Endothelial cell of umbilical vein (primary cell): Measurements from ENCODE around the gene SWAP70. TPM values are rescaled to one million over a fixed set of nuclear protein-coding genes. Genes with fewer than 3 reads are reported as not detected.
A peak's percentile ranks its signal among the peaks of the same experiment; 100 is the strongest.

ENCODE experiments used
- BruUV-seq: library from RNA; stranded (reverse); fragments of 400-500 nt; replicated peaks from 2 replicates; lab custom pipeline; 2021; lab: Mats Ljungman, UMichigan
- CTCF ChIA-PET: fragments of 300-600, 350-600 bp; sonication (Branson Sonifier 250); formaldehyde crosslinking; loops from one replicate; lab custom pipeline; 2021; ENCODE audit warnings: antibody characterized with exemption, inconsistent platforms; lab: Charles Lee
- POLR2A ChIA-PET: fragments of 300-600, 350-600 bp; sonication (Branson Sonifier 250); formaldehyde crosslinking; loops from one replicate; lab custom pipeline; 2021; ENCODE audit warnings: antibody characterized with exemption, inconsistent platforms; lab: Charles Lee
- DNase-seq: peaks from one replicate; pipeline ENCODE4 v3.0.0-alpha.2; 2011; ENCODE audit warnings: low read depth, low spot score
- FAIRE-seq: peaks from 2 replicates; lab custom pipeline; 2011; peaks lifted over from hg19 to GRCh38; lab: Jason Lieb, UNC
- H2AFZ ChIP-seq: 2 replicates; pipeline ENCODE4 v1.6.0; 2012; ENCODE audit warnings: low read depth, low read length, control low read depth, inconsistent platforms
- H3K27ac ChIP-seq: 2 replicates; pipeline ENCODE4 v1.5.1; 2011; ENCODE audit warnings: low read depth, mild to moderate bottlenecking, control low read depth, low read length, moderate library complexity; ENCODE audit not compliant: insufficient read depth
- H3K27me3 ChIP-seq, 2 experiments: 2 replicates each; pipeline versions ENCODE4 v1.6.0 to v1.6.1; 2011; ENCODE audit warnings: low read length in 2 of 2, mixed read lengths in 1 of 2; ENCODE audit not compliant: control insufficient read depth in 2 of 2, insufficient read depth in 2 of 2
- H3K36me3 ChIP-seq, 2 experiments: 2 replicates in 1 of 2; 3 replicates in 1 of 2; pipeline ENCODE4 v1.5.1; 2011; ENCODE audit warnings: low read length in 2 of 2, mild to moderate bottlenecking in 1 of 2, moderate library complexity in 1 of 2; ENCODE audit not compliant: control insufficient read depth in 2 of 2, insufficient read depth in 2 of 2; ENCODE audit errors: extremely low read depth in 1 of 2
- H3K4me1 ChIP-seq: 3 replicates; pipeline ENCODE4 v1.5.1; 2011; ENCODE audit warnings: mild to moderate bottlenecking, low read length; ENCODE audit not compliant: control insufficient read depth, insufficient read depth; ENCODE audit errors: extremely low read depth
- H3K4me2 ChIP-seq: 2 replicates; pipeline ENCODE4 v1.6.1; 2011; ENCODE audit warnings: low read length, control low read depth, mixed read lengths; ENCODE audit not compliant: insufficient read depth
- H3K4me3 ChIP-seq, 3 experiments: fragments of 200-600 bp in 1 of 3; sonication (generic), shearing (Covaris generic) in 1 of 3; replicated peaks in 1 of 3; 2 replicates each; pipeline ENCODE4 v1.5.1; 2011 to 2016; ENCODE audit warnings: control low read depth in 3 of 3, low read length in 3 of 3, mild to moderate bottlenecking in 2 of 3, inconsistent platforms in 1 of 3, low read depth in 1 of 3, moderate library complexity in 1 of 3; ENCODE audit not compliant: insufficient read depth in 1 of 3
- H3K79me2 ChIP-seq: 2 replicates; pipeline ENCODE4 v1.6.0; 2012; ENCODE audit warnings: low read length, inconsistent platforms; ENCODE audit not compliant: control insufficient read depth, insufficient read depth
- H3K9ac ChIP-seq: replicated peaks from 2 replicates; pipeline ENCODE3; 2011; ENCODE audit warnings: low read length, control low read depth; ENCODE audit not compliant: insufficient read depth; ENCODE audit errors: extremely low read depth
- H3K9me1 ChIP-seq: replicated peaks from 3 replicates; pipeline ENCODE4 v1.6.0; 2011; ENCODE audit warnings: mild to moderate bottlenecking, low read length; ENCODE audit not compliant: control insufficient read depth, insufficient read depth; ENCODE audit errors: extremely low read depth
- H3K9me3 ChIP-seq: replicated peaks from 2 replicates; pipeline ENCODE4 v1.5.1; 2012; ENCODE audit warnings: low read length, inconsistent platforms; ENCODE audit not compliant: control insufficient read depth, insufficient read depth
- H4K20me1 ChIP-seq: replicated peaks from 2 replicates; pipeline ENCODE3; 2011; ENCODE audit warnings: mild to moderate bottlenecking, low read length; ENCODE audit not compliant: control insufficient read depth, insufficient read depth; ENCODE audit errors: extremely low read depth
- EZH2 ChIP-seq: IDR thresholded peaks from 2 replicates; pipeline ENCODE4 v1.6.1; 2012; ENCODE audit warnings: borderline replicate concordance, low read depth, mild to moderate bottlenecking, moderate library complexity, low read length, inconsistent platforms; ENCODE audit not compliant: severe bottlenecking
- FOS ChIP-seq: IDR thresholded peaks from 2 replicates; pipeline ENCODE4 v1.6.1; 2011; ENCODE audit warnings: mild to moderate bottlenecking, low read length, moderate library complexity, borderline replicate concordance; ENCODE audit not compliant: insufficient read depth
- GATA2 ChIP-seq: IDR thresholded peaks from 2 replicates; pipeline ENCODE4 v1.7.0; 2011; ENCODE audit warnings: low read depth, mild to moderate bottlenecking, moderate library complexity, mixed read lengths, low read length; ENCODE audit not compliant: insufficient read length, insufficient read depth
- JUN ChIP-seq: IDR thresholded peaks from 2 replicates; pipeline ENCODE4 v1.6.1; 2011; ENCODE audit warnings: borderline replicate concordance, low read depth; ENCODE audit not compliant: insufficient read length, insufficient read depth
- MYC ChIP-seq: IDR thresholded peaks from one replicate; pipeline ENCODE4 v1.6.1; 2011; ENCODE audit warnings: mild to moderate bottlenecking, low read depth, low read length
- POLR2A ChIP-seq: IDR thresholded peaks from 2 replicates; pipeline ENCODE4 v1.6.1; 2012; ENCODE audit warnings: low read depth, mild to moderate bottlenecking, control low read depth, low read length
- POLR2AphosphoS5 ChIP-seq: IDR thresholded peaks from 2 replicates; pipeline ENCODE4 v1.6.1; 2012; ENCODE audit warnings: low read depth, mild to moderate bottlenecking, control low read depth, low read length, moderate library complexity; ENCODE audit not compliant: insufficient read depth
- dilution Hi-C: fragments of 300-500 bp; cut with MboI; formaldehyde crosslinking; loops from one replicate; pipeline ENCODE4 v1.15.0; 2019; ENCODE audit warnings: low sequenced_read_pairs; ENCODE audit not compliant: extremely low pct_ligation_motif_present
- intact Hi-C: fragments of 100-400 bp; cut with micrococcal nuclease; formaldehyde crosslinking; loops from one replicate; pipeline ENCODE4 v1.10.0; 2022
- polyA plus RNA-seq, 4 experiments: library from polyadenylated mRNA; depleted of rRNA in 3 of 4; stranded (reverse) in 3 of 4; unstranded in 1 of 4; fragments of >200 nt; gene quantifications; 2 replicates each; pipeline versions ENCODE4 v1.2.1 to v1.2.3, GENCODE V29; 2011 to 2012; ENCODE audit warnings: missing spikeins in 1 of 4
- total RNA-seq: library from RNA; stranded (reverse); gene quantifications from 2 replicates; pipeline ENCODE4 v1.2.3, GENCODE V29; 2021
- TF ChIP-seq, protein P1 (sequence below), 2 donors: IDR thresholded peaks; 1 replicate in 1 of 2; 2 replicates in 1 of 2; pipeline ENCODE4 v1.5.1; 2011; ENCODE audit warnings: low read length in 2 of 2, mild to moderate bottlenecking in 2 of 2, moderate library complexity in 2 of 2, control low read depth in 1 of 2, inconsistent platforms in 1 of 2, low read depth in 1 of 2; ENCODE audit not compliant: insufficient read depth in 1 of 2; ENCODE audit errors: extremely low read depth in 1 of 2

The SWAP70 gene
- total and polyA plus RNA-seq, 2 donors (not counting 3 experiments of a cell fraction or from before 2014, with no cell fraction given) = 52.5 to 165 TPM

DNA sequence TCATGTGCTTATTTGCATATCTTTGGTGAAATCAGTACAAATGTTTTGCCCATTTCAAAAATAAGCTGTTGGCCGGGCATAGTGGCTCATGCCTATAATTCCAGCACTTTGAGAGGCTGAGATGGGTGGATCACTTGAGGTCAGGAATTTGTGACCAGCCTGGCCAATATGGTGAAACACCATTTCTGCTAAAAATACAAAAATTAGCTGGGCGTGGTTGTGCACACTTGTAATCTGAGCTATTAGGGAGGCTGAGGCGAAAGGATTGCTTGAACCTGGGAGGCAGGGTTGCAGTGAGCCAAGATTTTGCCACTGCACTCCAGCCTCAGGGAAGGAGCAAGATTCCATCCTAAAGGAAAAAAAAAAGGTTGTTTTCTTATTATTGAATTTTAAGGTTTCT, 136.0 kb downstream of the SWAP70 start:
- no peak overlapping the region for H3K27ac ChIP-seq
- FAIRE-seq = peak; percentile 8
- no peaks in the 10 kb centered on the region for H3K36me3 ChIP-seq
- no TSS peak for BruUV-seq
- no peak overlapping the region for H2AFZ ChIP-seq
- no peaks in the 10 kb centered on the region for H3K9me1 ChIP-seq
- TF ChIP-seq MYC (no peak), JUN (no peak), EZH2 (no peak), GATA2 (no peak), POLR2AphosphoS5 (no peak), POLR2A (no peak), FOS (no peak)
- TF ChIP-seq, protein P1, sequence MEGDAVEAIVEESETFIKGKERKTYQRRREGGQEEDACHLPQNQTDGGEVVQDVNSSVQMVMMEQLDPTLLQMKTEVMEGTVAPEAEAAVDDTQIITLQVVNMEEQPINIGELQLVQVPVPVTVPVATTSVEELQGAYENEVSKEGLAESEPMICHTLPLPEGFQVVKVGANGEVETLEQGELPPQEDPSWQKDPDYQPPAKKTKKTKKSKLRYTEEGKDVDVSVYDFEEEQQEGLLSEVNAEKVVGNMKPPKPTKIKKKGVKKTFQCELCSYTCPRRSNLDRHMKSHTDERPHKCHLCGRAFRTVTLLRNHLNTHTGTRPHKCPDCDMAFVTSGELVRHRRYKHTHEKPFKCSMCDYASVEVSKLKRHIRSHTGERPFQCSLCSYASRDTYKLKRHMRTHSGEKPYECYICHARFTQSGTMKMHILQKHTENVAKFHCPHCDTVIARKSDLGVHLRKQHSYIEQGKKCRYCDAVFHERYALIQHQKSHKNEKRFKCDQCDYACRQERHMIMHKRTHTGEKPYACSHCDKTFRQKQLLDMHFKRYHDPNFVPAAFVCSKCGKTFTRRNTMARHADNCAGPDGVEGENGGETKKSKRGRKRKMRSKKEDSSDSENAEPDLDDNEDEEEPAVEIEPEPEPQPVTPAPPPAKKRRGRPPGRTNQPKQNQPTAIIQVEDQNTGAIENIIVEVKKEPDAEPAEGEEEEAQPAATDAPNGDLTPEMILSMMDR (IDR thresholded peaks at IDR 0.05; ENCODE audit: extremely low read depth in 1 of 2, insufficient read depth in 1 of 2, low read depth in 1 of 2, low read length in 2 of 2) = no peak
- H3K9ac ChIP-seq = no peak overlapping the region
- no peak overlapping the region for H3K4me3 ChIP-seq
- intact Hi-C loops (no loop called here), dilution Hi-C loops (no loop called here)
- H3K79me2 ChIP-seq = no peaks in the 10 kb centered on the region
- CTCF ChIA-PET = no interaction called here
- H3K4me2 ChIP-seq = no peak overlapping the region
- no peaks in the 10 kb centered on the region for H3K9me3 ChIP-seq
- no peak for DNase-seq
- H3K4me1 ChIP-seq = no peaks in the 10 kb centered on the region
- POLR2A ChIA-PET = no interaction called here
- no peaks in the 10 kb centered on the region for H4K20me1 ChIP-seq
- H3K27me3 ChIP-seq = no peaks in the 10 kb centered on the region
